H1 (cell line): ENCODE measurements around the gene RALGAPA1. TPM values are rescaled to one million over a fixed set of nuclear protein-coding genes. Genes with fewer than 3 reads are reported as not detected.

Source experiments
- CREB1 ChIP-seq: IDR thresholded peaks from 2 replicates; pipeline ENCODE4 v1.6.1; 2012; ENCODE audit warnings: inconsistent platforms
- CTCF ChIP-seq, 3 experiments: IDR thresholded peaks; 1 replicate in 2 of 3; 2 replicates in 1 of 3; pipeline versions ENCODE4 v1.5.1 to v1.6.1; 2011; ENCODE audit warnings: low read length in 3 of 3, mild to moderate bottlenecking in 3 of 3, inconsistent platforms in 2 of 3, low read depth in 1 of 3, moderate library complexity in 1 of 3; ENCODE audit not compliant: insufficient read depth in 1 of 3; ENCODE audit errors: control extremely low read depth in 1 of 3
- PHF8 ChIP-seq: fragments of 200-600 bp; sonication (generic); conservative IDR thresholded peaks from 2 replicates; pipeline ENCODE4 v1.7.1; 2012; ENCODE audit warnings: low read depth, mild to moderate bottlenecking, inconsistent platforms, low read length, moderate library complexity
- POLR2AphosphoS5 ChIP-seq: IDR thresholded peaks from 2 replicates; pipeline ENCODE4 v1.6.1; 2011; ENCODE audit warnings: low read depth, low read length
- RAD21 ChIP-seq, 2 experiments: IDR thresholded peaks in 1 of 2; conservative IDR thresholded peaks in 1 of 2; 2 replicates each; pipeline ENCODE4 v1.6.1; 2011; ENCODE audit warnings: low read depth in 2 of 2, low read length in 2 of 2, improper control_type of control experiment in 1 of 2, inconsistent platforms in 1 of 2, mild to moderate bottlenecking in 1 of 2, moderate library complexity in 1 of 2
- SIN3A ChIP-seq, 2 experiments: IDR thresholded peaks in 1 of 2; conservative IDR thresholded peaks in 1 of 2; 2 replicates each; pipeline ENCODE4 v1.6.1; 2011 to 2012; ENCODE audit warnings: low read length in 2 of 2, improper control_type of control experiment in 1 of 2, low read depth in 1 of 2, mild to moderate bottlenecking in 1 of 2
- TBP ChIP-seq: IDR thresholded peaks from 2 replicates; pipeline ENCODE4 v1.6.1; 2011; ENCODE audit warnings: low read depth, low read length, improper control_type of control experiment
- polyA plus RNA-seq, 7 experiments: library from polyadenylated mRNA; depleted of rRNA in 3 of 7; stranded (reverse) in 5 of 7; unstranded in 2 of 7; fragments of >200 nt in 5 of 7; fragments of 200-250 nt in 2 of 7; gene quantifications; 1 replicate in 5 of 7; 2 replicates in 1 of 7; 4 replicates in 1 of 7; pipeline versions ENCODE4 v1.2.1 to v1.2.3, GENCODE V29; 2011 to 2013; ENCODE audit warnings: missing spikeins in 2 of 7, mixed read lengths in 2 of 7
- total RNA-seq: library from RNA; stranded (reverse); fragmentation: NEBNext Ultra II Directional; extraction: Animal tissue kit (Norgen Biotek cat#: 25700); gene quantifications from 2 replicates; pipeline ENCODE4 v1.2.1, GENCODE V29; 2021
- TF ChIP-seq, protein P1 (sequence below): IDR thresholded peaks from 2 replicates; pipeline ENCODE4 v1.6.1; 2011; ENCODE audit warnings: low read depth, mild to moderate bottlenecking, low read length; ENCODE audit not compliant: insufficient read depth
- TF ChIP-seq, protein P2 (sequence below): IDR thresholded peaks from 2 replicates; pipeline ENCODE4 v1.6.1; 2012; ENCODE audit warnings: low read length, inconsistent platforms

RALGAPA1 gene
- total and polyA plus RNA-seq, 2 of the 8 experiments (the other 6 are each of a cell fraction or from before 2014, with no cell fraction given): 4.2 to 26.7 TPM

GRCh38 chr14:35808638-35809563, at the start of gene RALGAPA1 (continued):
- 0 out of 4 replicates have a peak, but pooled peaks of 1 of the 2 experiments have one; percentile 76 for TF ChIP-seq SIN3A (conservative IDR thresholded peaks at IDR 0.05 in 1 of 2, IDR thresholded peaks at IDR 0.05 in 1 of 2; ENCODE audit: low read depth in 1 of 2, low read length in 2 of 2)
- peak; percentile 90 for TF ChIP-seq TBP
- TF ChIP-seq PHF8: peak; percentile 82
- TF ChIP-seq CTCF (IDR thresholded peaks at IDR 0.05; ENCODE audit: control extremely low read depth in 1 of 3, insufficient read depth in 1 of 3, low read depth in 1 of 3, low read length in 3 of 3): peak; percentile 29 to 58 (median 38); a peak in 3 of 4 replicates
- peak in 1 of 2 experiments; percentile 25; a peak in 1 of 4 replicates for TF ChIP-seq RAD21 (IDR thresholded peaks at IDR 0.05 in 1 of 2, conservative IDR thresholded peaks at IDR 0.05 in 1 of 2; ENCODE audit: low read depth in 2 of 2, low read length in 2 of 2)
- TF ChIP-seq, protein P1, sequence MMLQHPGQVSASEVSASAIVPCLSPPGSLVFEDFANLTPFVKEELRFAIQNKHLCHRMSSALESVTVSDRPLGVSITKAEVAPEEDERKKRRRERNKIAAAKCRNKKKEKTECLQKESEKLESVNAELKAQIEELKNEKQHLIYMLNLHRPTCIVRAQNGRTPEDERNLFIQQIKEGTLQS: peak; percentile 81
- TF ChIP-seq POLR2AphosphoS5: peak; percentile 89
- peak; percentile 99 for TF ChIP-seq CREB1
- TF ChIP-seq, protein P2, sequence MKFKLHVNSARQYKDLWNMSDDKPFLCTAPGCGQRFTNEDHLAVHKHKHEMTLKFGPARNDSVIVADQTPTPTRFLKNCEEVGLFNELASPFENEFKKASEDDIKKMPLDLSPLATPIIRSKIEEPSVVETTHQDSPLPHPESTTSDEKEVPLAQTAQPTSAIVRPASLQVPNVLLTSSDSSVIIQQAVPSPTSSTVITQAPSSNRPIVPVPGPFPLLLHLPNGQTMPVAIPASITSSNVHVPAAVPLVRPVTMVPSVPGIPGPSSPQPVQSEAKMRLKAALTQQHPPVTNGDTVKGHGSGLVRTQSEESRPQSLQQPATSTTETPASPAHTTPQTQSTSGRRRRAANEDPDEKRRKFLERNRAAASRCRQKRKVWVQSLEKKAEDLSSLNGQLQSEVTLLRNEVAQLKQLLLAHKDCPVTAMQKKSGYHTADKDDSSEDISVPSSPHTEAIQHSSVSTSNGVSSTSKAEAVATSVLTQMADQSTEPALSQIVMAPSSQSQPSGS: peak; percentile 86; the same call in 1 of the 2 replicates
